Cardiac fibroblast (primary cell): ENCODE measurements around the gene STK32B.

Experiments
- DNase-seq, 2 donors: peaks; one replicate each; pipeline versions ENCODE4 v3.0.0 to v3.0.0-alpha.2; 2010; ENCODE audit warnings: low read depth in 2 of 2
- H3K4me3 ChIP-seq, 2 donors: replicated peaks in 1 of 2; 1 replicate in 1 of 2; 2 replicates in 1 of 2; pipeline ENCODE4 v1.5.1; 2011; ENCODE audit warnings: low read depth in 2 of 2, low read length in 2 of 2, mild to moderate bottlenecking in 2 of 2, moderate library complexity in 1 of 2
- TF ChIP-seq, protein P1 (sequence below): IDR thresholded peaks from one replicate; pipeline ENCODE4 v1.5.1; 2011; ENCODE audit warnings: low read depth, mild to moderate bottlenecking, low read length, inconsistent platforms

STK32B gene

DNA sequence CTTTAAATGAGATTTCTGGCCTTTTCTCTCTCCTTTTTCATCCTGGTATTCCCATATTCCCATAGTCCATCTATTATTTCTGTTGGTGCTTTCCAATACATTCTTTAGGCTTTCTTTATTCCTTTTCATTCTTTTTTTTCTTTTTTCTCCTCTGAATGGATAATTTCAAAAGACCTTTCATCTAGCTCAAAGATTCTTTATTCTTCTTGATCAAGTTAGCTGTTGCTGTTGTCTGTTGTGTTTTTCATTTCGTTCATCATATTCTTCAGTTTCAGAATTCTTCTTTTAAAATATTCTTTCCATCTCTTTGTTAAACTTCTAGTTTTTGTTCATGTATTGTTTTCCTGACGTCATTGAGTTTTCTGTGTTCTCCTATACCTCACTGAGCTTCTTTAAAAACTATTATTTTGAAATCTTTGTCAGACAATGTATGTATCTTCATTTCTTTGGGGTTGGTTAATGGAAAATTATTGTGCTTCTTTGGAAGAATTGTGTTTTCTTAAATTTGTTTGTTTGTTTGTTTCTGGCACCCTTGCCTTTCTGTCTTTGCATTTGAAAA, 30.2 kb downstream of the STK32B start:
- no peak for DNase-seq
- H3K4me3 ChIP-seq, result no peak overlapping the region
- TF ChIP-seq, protein P1, sequence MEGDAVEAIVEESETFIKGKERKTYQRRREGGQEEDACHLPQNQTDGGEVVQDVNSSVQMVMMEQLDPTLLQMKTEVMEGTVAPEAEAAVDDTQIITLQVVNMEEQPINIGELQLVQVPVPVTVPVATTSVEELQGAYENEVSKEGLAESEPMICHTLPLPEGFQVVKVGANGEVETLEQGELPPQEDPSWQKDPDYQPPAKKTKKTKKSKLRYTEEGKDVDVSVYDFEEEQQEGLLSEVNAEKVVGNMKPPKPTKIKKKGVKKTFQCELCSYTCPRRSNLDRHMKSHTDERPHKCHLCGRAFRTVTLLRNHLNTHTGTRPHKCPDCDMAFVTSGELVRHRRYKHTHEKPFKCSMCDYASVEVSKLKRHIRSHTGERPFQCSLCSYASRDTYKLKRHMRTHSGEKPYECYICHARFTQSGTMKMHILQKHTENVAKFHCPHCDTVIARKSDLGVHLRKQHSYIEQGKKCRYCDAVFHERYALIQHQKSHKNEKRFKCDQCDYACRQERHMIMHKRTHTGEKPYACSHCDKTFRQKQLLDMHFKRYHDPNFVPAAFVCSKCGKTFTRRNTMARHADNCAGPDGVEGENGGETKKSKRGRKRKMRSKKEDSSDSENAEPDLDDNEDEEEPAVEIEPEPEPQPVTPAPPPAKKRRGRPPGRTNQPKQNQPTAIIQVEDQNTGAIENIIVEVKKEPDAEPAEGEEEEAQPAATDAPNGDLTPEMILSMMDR, result no peak

DNA sequence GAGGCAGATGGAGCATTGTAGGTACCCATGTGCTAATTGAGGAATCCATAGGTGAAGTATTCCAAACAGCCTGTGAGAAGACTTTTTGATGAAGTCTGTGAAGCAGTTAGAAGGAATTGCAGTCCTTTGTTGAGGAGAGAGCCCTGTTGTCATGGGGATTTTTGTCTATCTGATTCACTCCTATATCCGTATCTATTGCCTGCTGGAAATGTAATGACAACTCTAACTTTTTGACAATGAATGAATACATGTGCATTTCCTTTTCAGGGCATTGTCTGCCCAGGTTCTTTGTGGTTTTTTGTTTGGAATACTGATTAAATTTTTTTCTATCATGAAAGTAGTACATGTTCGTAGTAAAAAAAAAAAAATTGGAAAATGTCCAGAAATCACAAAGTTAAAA, 31.1 kb downstream of the STK32B start:
- TF ChIP-seq, protein P1, result no peak
- DNase-seq, result peak in 1 of 2 donors; percentile 10
- no peak overlapping the region for H3K4me3 ChIP-seq

DNA sequence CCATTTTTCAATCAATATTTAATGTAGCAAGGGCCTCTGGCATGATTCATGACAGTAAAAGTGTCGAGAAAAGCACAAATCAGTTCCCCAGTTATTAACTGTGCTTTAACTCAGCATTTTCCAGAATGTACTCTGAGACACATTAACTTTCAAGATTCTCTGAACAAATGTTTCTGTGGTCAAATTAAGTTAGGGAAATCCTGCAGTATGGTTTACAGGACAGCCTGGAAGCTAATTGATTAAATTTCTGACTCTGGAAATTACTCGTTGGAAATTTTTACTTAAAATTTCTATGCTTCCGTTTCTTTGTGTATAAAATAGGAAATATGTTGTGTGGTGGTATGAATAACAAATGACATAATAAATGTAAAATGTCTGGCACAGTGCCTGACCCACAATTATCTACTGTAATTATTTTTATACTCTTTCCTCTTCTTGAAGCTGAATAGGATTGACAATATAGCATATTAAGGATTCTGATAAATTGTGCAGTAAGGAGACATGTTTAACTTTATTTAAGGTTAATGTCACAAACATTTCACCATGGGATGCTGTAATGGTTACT, 33.7 kb downstream of the STK32B start:
- TF ChIP-seq, protein P1, result no peak
- DNase-seq, result peak in 1 of 2 donors; percentile 7
- H3K4me3 ChIP-seq, result no peak overlapping the region

DNA sequence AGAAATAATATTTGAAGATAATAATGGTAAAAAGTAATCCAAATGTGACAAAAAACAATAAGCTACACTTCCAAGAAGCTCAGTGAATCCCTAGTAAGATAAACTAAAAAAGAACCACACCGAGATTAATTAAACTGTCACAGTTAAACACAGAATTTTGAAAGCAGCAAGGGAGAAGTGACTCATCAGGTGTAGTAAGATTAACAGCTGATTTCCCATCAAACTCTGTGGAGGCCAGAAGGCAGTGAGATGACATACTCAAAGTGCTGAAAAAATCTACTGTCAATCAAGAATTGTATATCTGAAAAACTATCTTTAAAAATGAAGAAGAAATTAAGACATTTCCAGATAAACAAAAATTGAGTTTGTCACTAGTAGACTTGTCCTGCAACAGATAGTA, 35.3 kb downstream of the STK32B start:
- H3K4me3 ChIP-seq, result no peak overlapping the region
- TF ChIP-seq, protein P1, result no peak
- DNase-seq, result no peak

DNA sequence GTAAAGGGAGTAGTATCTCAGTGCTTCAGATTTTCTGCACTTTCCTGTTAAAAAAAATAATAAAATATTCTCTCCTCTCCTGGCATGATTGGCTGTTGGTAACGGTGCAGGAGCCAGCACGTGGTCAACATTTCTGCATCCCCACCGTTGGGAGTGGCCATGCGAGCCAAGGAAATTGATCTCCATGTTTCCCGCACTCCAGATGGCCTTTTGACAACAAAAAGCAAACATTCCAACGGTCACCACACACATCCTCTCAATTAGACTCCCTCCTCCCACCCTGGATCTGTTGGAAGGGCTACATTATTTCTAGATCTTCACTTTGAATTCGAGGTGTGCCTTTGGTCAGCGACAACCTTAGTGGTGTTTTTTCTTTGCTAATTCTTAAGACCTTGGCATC, 45.0 kb downstream of the STK32B start:
- no peak for DNase-seq
- TF ChIP-seq, protein P1, result no peak
- no peak overlapping the region for H3K4me3 ChIP-seq

DNA sequence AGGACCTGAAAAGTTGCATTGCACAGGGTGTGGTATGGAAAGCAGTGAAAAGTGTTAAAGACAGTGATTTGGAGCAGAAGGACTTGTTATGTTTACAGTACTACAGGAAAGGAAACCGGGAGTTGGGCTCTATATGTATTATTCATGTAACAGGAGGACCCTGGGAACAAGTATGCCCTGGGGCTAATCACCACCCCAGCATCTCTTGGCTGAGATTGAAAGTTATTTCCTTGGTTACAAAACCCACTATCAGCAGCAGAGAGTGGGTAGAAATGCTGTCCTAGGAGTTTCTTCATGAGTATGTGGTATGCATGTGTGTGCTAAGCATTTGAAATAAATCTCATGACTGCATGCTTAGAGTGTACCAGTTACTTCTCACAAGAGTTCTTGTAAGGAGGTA, 46.9 kb downstream of the STK32B start:
- DNase-seq, result no peak
- TF ChIP-seq, protein P1, result no peak
- H3K4me3 ChIP-seq, result no peak overlapping the region

DNA sequence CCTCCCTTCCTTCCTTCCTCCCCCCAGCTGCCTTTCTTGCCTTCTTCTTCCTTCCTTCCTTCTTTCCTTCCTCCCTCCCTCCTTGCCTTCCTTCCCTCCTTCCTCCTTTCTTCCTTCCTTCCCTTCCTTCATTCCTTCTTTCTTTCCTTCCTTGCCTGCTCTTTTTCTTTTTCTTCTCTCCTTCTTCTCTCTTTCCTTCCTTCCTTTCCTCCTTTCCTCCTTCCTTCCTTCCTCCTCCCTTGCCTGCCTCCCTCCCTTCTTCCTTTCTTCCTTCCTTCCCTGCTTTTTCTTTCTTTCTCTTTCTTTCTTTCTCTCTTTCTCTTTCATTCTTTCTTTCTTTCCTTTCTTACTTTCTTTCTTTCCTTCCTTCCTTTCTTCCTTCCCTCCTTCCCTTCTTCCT, 49.1 kb downstream of the STK32B start:
- no peak for DNase-seq
- TF ChIP-seq, protein P1, result no peak
- H3K4me3 ChIP-seq, result no peak overlapping the region
